ENCODE measurements around the gene HEXD. TPM values are rescaled to one million over a fixed set of nuclear protein-coding genes. Genes with fewer than 3 reads are reported as not detected.

Gene HEXD
- total RNA-seq, 2 experiments from 2014 or later: 21.7 to 26.0 TPM

- Mint-ChIP-seq H3K9me3 (no peaks in the 10 kb centered on the region), H3K4me1 (ENCODE audit: low read depth) (peaks cover 29% of the 10 kb centered on the region), H3K36me3 (peaks cover 9% of the 10 kb centered on the region), H3K4me3 (no peak overlapping the region), H3K27ac (no peak overlapping the region), H3K27me3 (no peaks in the 10 kb centered on the region)
- intact Hi-C loops (cut with micrococcal nuclease): loop anchor here (10.0 kb wide), 1 partner anchor 381 kb away; the partner anchor contains the start of genes DCXR and RAC3
- POLR2A ChIA-PET: no interaction called here
- CTCF ChIA-PET: no interaction called here
- DNase-seq: no peak
Measured at GRCh38 chr17:82415786-82416185, 2.4 kb upstream of the HEXD start.

GRCh38 chr17:82416264-82416663, 1.9 kb upstream of the HEXD start:
- Mint-ChIP-seq H3K4me1 (ENCODE audit: low read depth) (peaks cover 29% of the 10 kb centered on the region), H3K36me3 (peaks cover 10% of the 10 kb centered on the region), H3K9me3 (no peaks in the 10 kb centered on the region), H3K4me3 (no peak overlapping the region), H3K27ac (no peak overlapping the region), H3K27me3 (no peaks in the 10 kb centered on the region)
- no peak for DNase-seq
- CTCF ChIA-PET: interaction anchor here (1.9 kb wide), 1 partner anchor 67 kb away, joined by 8 read pairs; no protein-coding TSS in a partner anchor
- POLR2A ChIA-PET: no interaction called here
- intact Hi-C loops (cut with micrococcal nuclease): loop anchor here (10.0 kb wide), 1 partner anchor 381 kb away; the partner anchor contains the start of genes DCXR and RAC3

GRCh38 chr17:82416771-82417170, 1.4 kb upstream of the HEXD start:
- CTCF ChIA-PET: interaction anchor here (0.9 to 1.9 kb wide), 5 partner anchors 59 to 181 kb away, joined by 3 to 8 read pairs (median 4); no protein-coding TSS in a partner anchor
- Mint-ChIP-seq H3K27me3 (no peaks in the 10 kb centered on the region), H3K4me1 (ENCODE audit: low read depth) (peaks cover 29% of the 10 kb centered on the region), H3K36me3 (peaks cover 10% of the 10 kb centered on the region), H3K9me3 (no peaks in the 10 kb centered on the region), H3K27ac (no peak overlapping the region), H3K4me3 (no peak overlapping the region)
- DNase-seq: peak; percentile 32
- intact Hi-C loops (cut with micrococcal nuclease): loop anchor here (10.0 kb wide), 1 partner anchor 382 kb away; the partner anchor contains the start of genes DCXR and RAC3
- POLR2A ChIA-PET: no interaction called here

- ChIA-PET CTCF (interaction anchor here (0.9 to 1.0 kb wide), 2 partner anchors 68 to 134 kb away, joined by 3 read pairs; no protein-coding TSS in a partner anchor), POLR2A (interaction anchor here (0.6 to 1.9 kb wide), 3 partner anchors 30 to 124 kb away, joined by 3 to 7 read pairs (median 4); no protein-coding TSS in a partner anchor)
- Mint-ChIP-seq H3K36me3 (peaks cover 11% of the 10 kb centered on the region), H3K27ac (peak overlapping the region; percentile 78), H3K27me3 (no peaks in the 10 kb centered on the region), H3K4me3 (peak overlapping the region; percentile 79), H3K9me3 (no peaks in the 10 kb centered on the region), H3K4me1 (ENCODE audit: low read depth) (peaks cover 25% of the 10 kb centered on the region)
- intact Hi-C loops (cut with micrococcal nuclease): loop anchor here (2.0 to 10.0 kb wide), 2 partner anchors 181 to 385 kb away; partner anchors contain the start of genes DCXR and RAC3
- DNase-seq: no peak
Measured at GRCh38 chr17:82419540-82419939, 1.4 kb downstream of the HEXD start.

GRCh38 chr17:82424001-82424862, 6.1 kb downstream of the HEXD start:
- Mint-ChIP-seq H3K4me1 (ENCODE audit: low read depth) (peaks cover 11% of the 10 kb centered on the region), H3K27me3 (no peaks in the 10 kb centered on the region), H3K4me3 (no peak overlapping the region), H3K9me3 (no peaks in the 10 kb centered on the region), H3K36me3 (peaks cover 11% of the 10 kb centered on the region), H3K27ac (no peak overlapping the region)
- ChIA-PET CTCF (interaction anchor here (0.6 to 1.5 kb wide), 20 partner anchors 9 to 304 kb away, joined by 3 to 9 read pairs (median 4); no protein-coding TSS in a partner anchor), POLR2A (no interaction called here)
- intact Hi-C loops (cut with micrococcal nuclease): no loop called here
- peak; percentile 77 for DNase-seq

- CTCF ChIA-PET: interaction anchor here (0.6 to 1.5 kb wide), 19 partner anchors 10 to 305 kb away, joined by 3 to 9 read pairs (median 3); no protein-coding TSS in a partner anchor
- no peak for DNase-seq
- Mint-ChIP-seq H3K27ac (no peak overlapping the region), H3K4me1 (ENCODE audit: low read depth) (peaks cover 10% of the 10 kb centered on the region), H3K27me3 (no peaks in the 10 kb centered on the region), H3K9me3 (no peaks in the 10 kb centered on the region), H3K4me3 (no peak overlapping the region), H3K36me3 (peaks cover 10% of the 10 kb centered on the region)
- intact Hi-C loops (cut with micrococcal nuclease): no loop called here
- POLR2A ChIA-PET: interaction anchor here (0.8 kb wide), 1 partner anchor 157 kb away, joined by 3 read pairs; no protein-coding TSS in a partner anchor
Measured at GRCh38 chr17:82424863-82425159, 6.7 kb downstream of the HEXD start.

- peaks cover 8% of the 10 kb centered on the region for H3K4me1 Mint-ChIP-seq (ENCODE audit: low read depth)
- H3K27me3 Mint-ChIP-seq: no peaks in the 10 kb centered on the region
- H3K4me3 Mint-ChIP-seq: no peak overlapping the region
- H3K27ac Mint-ChIP-seq: no peak overlapping the region
- ChIA-PET CTCF (no interaction called here), POLR2A (no interaction called here)
- no peaks in the 10 kb centered on the region for H3K9me3 Mint-ChIP-seq
- intact Hi-C loops (cut with micrococcal nuclease): no loop called here
- DNase-seq: no peak
- no peaks in the 10 kb centered on the region for H3K36me3 Mint-ChIP-seq
Measured at GRCh38 chr17:82428546-82428945, 10.4 kb downstream of the HEXD start.

GRCh38 chr17:82429824-82430223, 11.7 kb downstream of the HEXD start:
- Mint-ChIP-seq H3K4me3 (no peak overlapping the region), H3K27ac (no peak overlapping the region), H3K36me3 (peaks cover 1% of the 10 kb centered on the region), H3K9me3 (no peaks in the 10 kb centered on the region), H3K27me3 (no peaks in the 10 kb centered on the region), H3K4me1 (ENCODE audit: low read depth) (peaks cover 13% of the 10 kb centered on the region)
- ChIA-PET CTCF (no interaction called here), POLR2A (no interaction called here)
- intact Hi-C loops (cut with micrococcal nuclease): no loop called here
- no peak for DNase-seq

- intact Hi-C loops (cut with micrococcal nuclease): no loop called here
- ChIA-PET CTCF (interaction anchor here (0.7 kb wide), 1 partner anchor 14 kb away, joined by 3 read pairs; no protein-coding TSS in a partner anchor), POLR2A (interaction anchor here (0.6 kb wide), 1 partner anchor 24 kb away, joined by 6 read pairs; no protein-coding TSS in a partner anchor)
- Mint-ChIP-seq H3K9me3 (no peaks in the 10 kb centered on the region), H3K4me1 (ENCODE audit: low read depth) (peaks cover 13% of the 10 kb centered on the region), H3K36me3 (peaks cover 1% of the 10 kb centered on the region), H3K27ac (no peak overlapping the region), H3K27me3 (no peaks in the 10 kb centered on the region), H3K4me3 (no peak overlapping the region)
- no peak for DNase-seq
Measured at GRCh38 chr17:82432017-82432416, 13.9 kb downstream of the HEXD start.

- Mint-ChIP-seq H3K4me1 (ENCODE audit: low read depth) (peaks cover 13% of the 10 kb centered on the region), H3K27ac (no peak overlapping the region), H3K4me3 (no peak overlapping the region), H3K9me3 (no peaks in the 10 kb centered on the region), H3K27me3 (no peaks in the 10 kb centered on the region), H3K36me3 (peaks cover 1% of the 10 kb centered on the region)
- intact Hi-C loops (cut with micrococcal nuclease): no loop called here
- POLR2A ChIA-PET: no interaction called here
- DNase-seq: no peak
- CTCF ChIA-PET: no interaction called here
Measured at GRCh38 chr17:82433560-82434215, 15.5 kb downstream of the HEXD start.

- no peaks in the 10 kb centered on the region for H3K27me3 Mint-ChIP-seq
- DNase-seq: peak; percentile 56
- CTCF ChIA-PET: no interaction called here
- H3K36me3 Mint-ChIP-seq: peaks cover 1% of the 10 kb centered on the region
- H3K4me1 Mint-ChIP-seq (ENCODE audit: low read depth): peaks cover 12% of the 10 kb centered on the region
- H3K9me3 Mint-ChIP-seq: no peaks in the 10 kb centered on the region
- intact Hi-C loops (cut with micrococcal nuclease): no loop called here
- POLR2A ChIA-PET: no interaction called here
- no peak overlapping the region for H3K4me3 Mint-ChIP-seq
- no peak overlapping the region for H3K27ac Mint-ChIP-seq
Measured at GRCh38 chr17:82434216-82434565, 16.0 kb downstream of the HEXD start.

- intact Hi-C loops (cut with micrococcal nuclease): no loop called here
- Mint-ChIP-seq H3K4me3 (no peak overlapping the region), H3K4me1 (ENCODE audit: low read depth) (peaks cover 5% of the 10 kb centered on the region), H3K27ac (no peak overlapping the region), H3K9me3 (no peaks in the 10 kb centered on the region), H3K36me3 (peaks cover 3% of the 10 kb centered on the region), H3K27me3 (no peaks in the 10 kb centered on the region)
- no peak for DNase-seq
- CTCF ChIA-PET: no interaction called here
- POLR2A ChIA-PET: no interaction called here
Measured at GRCh38 chr17:82435103-82435502, 17.0 kb downstream of the HEXD start.

Data from activated CD4-positive, alpha-beta memory T cell treated with anti-CD3 and anti-CD28 coated beads for 36 hours (primary cell).